Left ventricle myocardium inferior (tissue), 1 donor: ENCODE results near the gene PCBP3. TPM values are rescaled to one million over a fixed set of nuclear protein-coding genes. Genes with fewer than 3 reads are reported as not detected.

Experiments used
- DNase-seq: peaks from one replicate; pipeline ENCODE4 v3.0.0-alpha.2; 2020
- H3K27ac ChIP-seq: fragments of 200-600 bp; replicated peaks from 2 replicates; pipeline ENCODE4 v1.8.0; 2021
- H3K27me3 ChIP-seq: fragments of 200-600 bp; 2 replicates; pipeline ENCODE4 v1.8.0; 2021; ENCODE audit warnings: low read depth
- H3K36me3 ChIP-seq: fragments of 200-600 bp; 2 replicates; pipeline ENCODE4 v1.8.0; 2021
- H3K4me1 ChIP-seq: fragments of 200-600 bp; 2 replicates; pipeline ENCODE4 v1.8.0; 2021
- H3K4me3 ChIP-seq: fragments of 200-600 bp; 2 replicates; pipeline ENCODE4 v1.8.0; 2021; ENCODE audit warnings: mild to moderate bottlenecking, moderate library complexity
- H3K9me3 ChIP-seq: fragments of 200-600 bp; replicated peaks from 2 replicates; pipeline ENCODE4 v1.8.0; 2021
- intact Hi-C: fragments of 100-400 bp; cut with micrococcal nuclease; formaldehyde crosslinking; loops from one replicate; pipeline ENCODE4 v1.11.0; 2022
- total RNA-seq: library from RNA; stranded (reverse); fragmentation: NEBNext Ultra II Directional; extraction: Animal tissue kit (Norgen Biotek cat#: 25700); gene quantifications from one replicate; pipeline ENCODE4 v1.2.1, GENCODE V29; 2021
- TF ChIP-seq, protein P1 (sequence below): fragments of 200-600 bp; IDR thresholded peaks from 2 replicates; pipeline ENCODE4 v1.8.0; 2021; ENCODE audit warnings: antibody characterized with exemption, mild to moderate bottlenecking, borderline replicate concordance
- donor health status: DM: no; HTN: yes; CAD: no; lungs with severe emphysema.

Gene PCBP3
- total RNA-seq, 1 donor from 2014 or later = 2.9 TPM

- peaks cover 12% of the 10 kb centered on the region for H3K27me3 ChIP-seq
- H3K36me3 ChIP-seq = no peaks in the 10 kb centered on the region
- intact Hi-C loops = no loop called here
- no peak overlapping the region for H3K4me3 ChIP-seq
- no peaks in the 10 kb centered on the region for H3K9me3 ChIP-seq
- H3K4me1 ChIP-seq = peaks cover 10% of the 10 kb centered on the region
- no peak overlapping the region for H3K27ac ChIP-seq
- no peak for DNase-seq
- TF ChIP-seq, protein P1, sequence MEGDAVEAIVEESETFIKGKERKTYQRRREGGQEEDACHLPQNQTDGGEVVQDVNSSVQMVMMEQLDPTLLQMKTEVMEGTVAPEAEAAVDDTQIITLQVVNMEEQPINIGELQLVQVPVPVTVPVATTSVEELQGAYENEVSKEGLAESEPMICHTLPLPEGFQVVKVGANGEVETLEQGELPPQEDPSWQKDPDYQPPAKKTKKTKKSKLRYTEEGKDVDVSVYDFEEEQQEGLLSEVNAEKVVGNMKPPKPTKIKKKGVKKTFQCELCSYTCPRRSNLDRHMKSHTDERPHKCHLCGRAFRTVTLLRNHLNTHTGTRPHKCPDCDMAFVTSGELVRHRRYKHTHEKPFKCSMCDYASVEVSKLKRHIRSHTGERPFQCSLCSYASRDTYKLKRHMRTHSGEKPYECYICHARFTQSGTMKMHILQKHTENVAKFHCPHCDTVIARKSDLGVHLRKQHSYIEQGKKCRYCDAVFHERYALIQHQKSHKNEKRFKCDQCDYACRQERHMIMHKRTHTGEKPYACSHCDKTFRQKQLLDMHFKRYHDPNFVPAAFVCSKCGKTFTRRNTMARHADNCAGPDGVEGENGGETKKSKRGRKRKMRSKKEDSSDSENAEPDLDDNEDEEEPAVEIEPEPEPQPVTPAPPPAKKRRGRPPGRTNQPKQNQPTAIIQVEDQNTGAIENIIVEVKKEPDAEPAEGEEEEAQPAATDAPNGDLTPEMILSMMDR = no peak
Measured at GRCh38 chr21:45926281-45926680, 282.8 kb downstream of the PCBP3 start.

GRCh38 chr21:45927032-45927431 is 283.5 kb downstream of the PCBP3 start:
- H3K27ac ChIP-seq = no peak overlapping the region
- TF ChIP-seq, protein P1 = no peak
- no peak for DNase-seq
- H3K36me3 ChIP-seq = no peaks in the 10 kb centered on the region
- H3K9me3 ChIP-seq = no peaks in the 10 kb centered on the region
- intact Hi-C loops = no loop called here
- H3K4me1 ChIP-seq = peaks cover 10% of the 10 kb centered on the region
- H3K4me3 ChIP-seq = no peak overlapping the region
- peaks cover 12% of the 10 kb centered on the region for H3K27me3 ChIP-seq

DNA sequence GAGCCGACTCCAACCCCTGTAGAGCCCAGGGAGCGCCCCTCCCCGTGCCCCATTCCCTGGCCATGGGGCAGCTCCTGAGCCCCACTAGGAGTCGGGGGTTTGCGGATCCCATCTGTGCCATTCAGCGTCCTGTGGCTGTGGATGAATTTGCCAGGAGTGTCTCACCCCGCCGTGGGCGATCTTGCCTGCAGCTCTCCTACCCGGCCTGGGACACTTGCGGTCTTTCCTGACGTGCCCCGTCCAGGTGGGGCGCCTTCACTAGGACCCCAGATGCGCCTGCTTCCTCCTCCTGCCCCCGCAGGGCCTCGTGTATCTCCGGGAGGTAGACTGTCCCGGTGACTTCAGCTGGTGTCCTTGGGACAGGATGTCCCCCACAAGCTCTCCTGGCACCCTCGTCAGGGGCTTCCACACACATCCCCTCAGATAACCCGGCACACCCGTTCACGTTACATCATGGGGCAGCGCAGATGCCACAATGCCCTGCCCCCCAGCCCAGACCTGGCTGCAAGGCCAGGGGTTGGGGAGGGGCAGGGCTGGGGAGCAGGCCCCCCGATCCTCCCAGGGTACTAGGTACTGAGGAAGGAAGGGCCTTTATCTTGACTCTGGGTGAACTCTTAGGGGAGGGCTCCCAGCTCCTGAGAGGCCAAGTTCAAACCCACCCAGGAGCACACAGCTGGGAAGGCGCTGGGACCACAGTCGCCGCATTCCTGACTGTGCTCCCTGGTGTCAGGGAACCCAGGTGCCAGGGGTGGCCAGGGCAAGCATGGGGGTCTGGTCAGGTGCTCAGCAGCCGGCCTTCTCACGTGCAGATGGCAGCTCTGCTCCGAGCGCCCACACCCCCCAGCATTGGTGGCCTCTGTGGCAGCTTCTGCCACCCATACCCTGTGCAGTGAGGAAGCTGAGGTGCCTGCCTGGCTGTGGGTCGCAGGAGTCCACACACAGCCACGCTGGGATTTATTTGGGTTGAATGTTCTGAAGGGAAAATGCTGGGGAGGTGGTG is 284.6 kb downstream of the PCBP3 start:
- H3K4me3 ChIP-seq = no peak overlapping the region
- H3K27me3 ChIP-seq = peaks cover 12% of the 10 kb centered on the region
- H3K27ac ChIP-seq = no peak overlapping the region
- no peaks in the 10 kb centered on the region for H3K9me3 ChIP-seq
- H3K4me1 ChIP-seq = peaks cover 4% of the 10 kb centered on the region
- intact Hi-C loops = no loop called here
- DNase-seq = no peak
- TF ChIP-seq, protein P1 = no peak
- no peaks in the 10 kb centered on the region for H3K36me3 ChIP-seq

- TF ChIP-seq, protein P1 = no peak
- intact Hi-C loops = no loop called here
Measured at GRCh38 chr21:45929449-45929848, 285.9 kb downstream of the PCBP3 start.

GRCh38 chr21:45930231-45930760 is 286.8 kb downstream of the PCBP3 start:
- peaks cover 12% of the 10 kb centered on the region for H3K27me3 ChIP-seq
- no peaks in the 10 kb centered on the region for H3K4me1 ChIP-seq
- intact Hi-C loops = no loop called here
- TF ChIP-seq, protein P1 = no peak
- peaks cover 8% of the 10 kb centered on the region for H3K36me3 ChIP-seq
- H3K9me3 ChIP-seq = peaks cover 13% of the 10 kb centered on the region
- DNase-seq = no peak
- no peak overlapping the region for H3K27ac ChIP-seq
- H3K4me3 ChIP-seq = no peak overlapping the region

More at GRCh38 chr21:45929449-45929848, 285.9 kb downstream of the PCBP3 start:
- peaks cover under 1% of the 10 kb centered on the region for H3K36me3 ChIP-seq
- peaks cover 4% of the 10 kb centered on the region for H3K9me3 ChIP-seq
- H3K4me1 ChIP-seq = no peaks in the 10 kb centered on the region
- H3K27me3 ChIP-seq = peaks cover 12% of the 10 kb centered on the region
- no peak overlapping the region for H3K27ac ChIP-seq
- H3K4me3 ChIP-seq = no peak overlapping the region
- DNase-seq = no peak
